Hair follicular keratinocyte (primary cell): ENCODE results near the gene NAPSA. TPM values are rescaled to one million over a fixed set of nuclear protein-coding genes. Genes with fewer than 3 reads are reported as not detected.

ENCODE experiments used
- total RNA-seq: library from RNA; depleted of rRNA; stranded (reverse); fragments of >200 nt; gene quantifications from 2 replicates; pipeline ENCODE4 v1.2.3, GENCODE V29; 2015

NAPSA gene
- total RNA-seq: 0.15 and 0.23 TPM in 2 replicates

DNA sequence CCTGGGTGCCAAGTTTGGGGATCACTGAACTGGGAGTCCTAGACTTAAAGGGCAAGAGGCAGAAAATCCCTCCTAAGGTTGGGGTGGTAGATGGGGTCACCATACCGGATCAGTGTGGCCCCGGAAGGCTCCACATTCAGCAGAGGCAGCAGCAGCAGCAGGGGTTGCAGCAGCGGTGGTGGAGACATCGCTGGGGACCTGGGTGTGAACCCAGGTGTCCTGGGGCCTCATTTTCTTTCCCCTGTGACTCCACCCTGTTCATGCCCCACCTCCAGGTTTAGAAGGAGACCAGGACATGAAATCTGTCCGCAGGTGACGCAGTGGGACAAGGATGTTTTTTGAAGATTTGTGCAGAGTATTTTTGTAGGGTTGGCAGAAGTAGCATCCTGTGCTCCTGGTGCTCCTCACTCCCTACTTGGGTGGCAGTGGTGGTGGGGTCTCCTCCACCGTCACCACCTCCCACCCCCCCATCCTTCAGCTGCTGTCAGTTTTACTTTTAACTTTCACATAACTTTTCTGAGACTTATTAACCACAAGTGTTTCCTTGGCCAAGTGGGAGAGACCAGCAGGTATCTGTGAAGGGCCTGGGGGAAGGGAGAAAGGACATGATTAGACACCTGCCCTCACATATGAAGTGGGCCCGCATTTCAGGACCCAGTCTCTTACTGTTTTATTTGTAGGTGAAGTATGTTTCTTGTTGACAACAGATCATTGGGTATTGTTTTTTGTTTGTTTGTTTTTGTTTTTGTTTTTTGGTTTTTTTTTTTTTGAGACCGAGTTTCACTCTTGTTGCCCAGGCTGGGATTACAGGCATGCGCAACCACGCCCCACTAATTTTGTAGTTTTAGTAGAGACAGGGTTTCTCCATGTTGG lies at the start of gene NAPSA:
TSS of gene NAPSA (minus strand) at position 206 of the 873 bp plus-strand sequence. CDS start at position 188, 18 bp downstream.

GRCh38 chr19:50383852-50384684 lies 18.6 kb upstream of the NAPSA start, which contains the start of gene POLD1:
TSS of gene POLD1 (plus strand) at chr19:50384347. CDS start at chr19:50398852, 14,505 bp downstream.

GRCh38 chr19:50376166-50377050 lies 11.0 kb upstream of the NAPSA start, which contains the start of gene NR1H2:
TSS of gene NR1H2 (plus strand) at chr19:50376457. CDS start at chr19:50377606, 1,149 bp downstream.

DNA sequence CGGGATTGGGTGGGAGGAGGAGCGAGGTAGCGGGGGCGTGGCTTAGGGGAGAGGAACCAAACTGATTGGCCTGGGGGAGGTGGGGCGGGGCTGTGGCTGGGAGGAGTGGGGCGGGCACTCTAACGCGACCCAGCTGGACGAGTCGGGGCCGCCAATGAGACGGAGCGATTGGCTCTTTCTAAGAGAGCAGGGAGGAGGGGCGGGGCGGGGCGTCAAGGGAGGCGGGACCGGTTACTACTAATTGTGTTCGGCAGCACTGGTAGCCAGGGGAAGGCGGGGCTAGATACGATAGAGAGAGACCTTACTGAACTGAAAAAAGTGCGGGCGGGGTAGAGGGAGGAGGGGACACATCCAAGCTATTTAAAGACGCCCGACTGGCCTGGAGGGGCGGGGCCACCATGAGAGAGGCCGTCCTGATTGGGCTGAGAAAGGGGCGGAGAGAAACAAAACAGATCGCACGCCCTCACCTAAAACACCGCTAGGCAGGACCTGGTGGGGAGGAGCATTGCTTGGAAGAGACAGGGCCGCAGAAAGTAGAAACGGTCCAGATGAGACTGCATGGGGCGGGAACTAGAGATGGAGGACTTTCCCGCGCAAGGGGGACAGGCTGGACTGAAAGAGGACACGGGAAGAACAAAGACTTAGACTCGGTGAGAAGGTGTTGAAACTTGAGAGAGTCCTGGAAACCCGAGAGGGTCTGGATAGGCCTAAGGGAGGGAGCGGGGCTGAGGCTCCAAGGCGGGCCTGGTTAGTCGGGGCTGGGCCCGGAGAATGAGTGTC lies 36.1 kb downstream of the NAPSA start, which contains the start of gene KCNC3:
TSS of gene KCNC3 (minus strand) at position 232 of the 780 bp plus-strand sequence. CDS start 295 bp downstream, outside the sequence.

Other genes with a start within 250 kb of the NAPSA start
- not detected in 2 replicates for gene IZUMO2, start 202.4 kb downstream of the NAPSA start, total RNA-seq
- gene MYH14, start 162.0 kb downstream of the NAPSA start, total RNA-seq: 0.08 and 0.23 TPM in 2 replicates
- gene KCNC3, start 36.3 kb downstream of the NAPSA start, total RNA-seq: not detected in 2 replicates
- gene NR1H2, start 10.8 kb upstream of the NAPSA start, total RNA-seq: 57.8 and 77.5 TPM in 2 replicates
- 40.3 and 64.4 TPM in 2 replicates for gene POLD1, start 18.7 kb upstream of the NAPSA start, total RNA-seq
- gene SPIB, start 53.3 kb upstream of the NAPSA start, total RNA-seq: not detected in 2 replicates
- gene MYBPC2, start 67.3 kb upstream of the NAPSA start, total RNA-seq: not detected in 2 replicates
- gene EMC10, start 110.9 kb upstream of the NAPSA start, total RNA-seq: 75.7 and 78.8 TPM in 2 replicates
- 0.23 and 0.78 TPM in 2 replicates for gene GARIN5A, start 111.2 kb upstream of the NAPSA start, total RNA-seq
- 36.5 and 50.0 TPM in 2 replicates for gene JOSD2, start 145.6 kb upstream of the NAPSA start, total RNA-seq
- gene ASPDH, start 148.3 kb upstream of the NAPSA start, total RNA-seq: not detected in 2 replicates
- not detected in 2 replicates for gene LRRC4B, start 202.8 kb upstream of the NAPSA start, total RNA-seq